ENCODE measurements around the gene TFEB.
A peak's percentile ranks its signal among the peaks of the same experiment; 100 is the strongest.

TFEB gene

DNA sequence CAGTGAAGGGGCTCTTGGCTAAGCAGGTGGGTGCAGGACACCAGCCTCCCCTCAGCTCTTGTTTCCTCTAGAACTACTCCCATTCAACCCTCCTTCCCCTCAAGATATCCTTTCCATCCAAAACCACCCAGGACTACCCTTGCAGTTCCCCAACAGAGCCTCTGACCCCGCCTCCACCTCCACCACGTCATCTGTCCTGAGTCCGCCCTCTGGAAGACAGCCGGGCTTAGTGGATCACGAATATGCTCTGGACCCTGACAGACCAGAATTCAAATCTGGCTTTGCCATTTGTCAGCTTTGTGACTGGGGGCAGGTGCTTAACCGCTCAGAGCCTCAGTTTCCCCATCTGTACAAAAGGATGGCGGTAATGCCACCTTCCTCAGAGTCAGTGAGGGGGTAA is 31.4 kb downstream of the TFEB start:
- Histone ChIP-seq H3K27ac (ENCODE audit: low read depth, low read length, severe bottlenecking) (no peak overlapping the region), H3K36me3 (ENCODE audit: control insufficient read depth, insufficient read depth, low read length) (no peaks in the 10 kb centered on the region), H3K9me3 (ENCODE audit: control insufficient read depth, low read length) (no peaks in the 10 kb centered on the region), H3K4me1 (ENCODE audit: control insufficient read depth, insufficient read depth, low read length, poor library complexity, severe bottlenecking) (peaks cover 30% of the 10 kb centered on the region), H3K4me3 (ENCODE audit: extremely low read depth, insufficient read depth, low read length, poor library complexity, severe bottlenecking) (no peak overlapping the region)
- 85 to 92% methylated on average over 7 of the region's 7 CpGs for WGBS, 2 experiments (ENCODE audit: insufficient coverage in 2 of 2)

DNA sequence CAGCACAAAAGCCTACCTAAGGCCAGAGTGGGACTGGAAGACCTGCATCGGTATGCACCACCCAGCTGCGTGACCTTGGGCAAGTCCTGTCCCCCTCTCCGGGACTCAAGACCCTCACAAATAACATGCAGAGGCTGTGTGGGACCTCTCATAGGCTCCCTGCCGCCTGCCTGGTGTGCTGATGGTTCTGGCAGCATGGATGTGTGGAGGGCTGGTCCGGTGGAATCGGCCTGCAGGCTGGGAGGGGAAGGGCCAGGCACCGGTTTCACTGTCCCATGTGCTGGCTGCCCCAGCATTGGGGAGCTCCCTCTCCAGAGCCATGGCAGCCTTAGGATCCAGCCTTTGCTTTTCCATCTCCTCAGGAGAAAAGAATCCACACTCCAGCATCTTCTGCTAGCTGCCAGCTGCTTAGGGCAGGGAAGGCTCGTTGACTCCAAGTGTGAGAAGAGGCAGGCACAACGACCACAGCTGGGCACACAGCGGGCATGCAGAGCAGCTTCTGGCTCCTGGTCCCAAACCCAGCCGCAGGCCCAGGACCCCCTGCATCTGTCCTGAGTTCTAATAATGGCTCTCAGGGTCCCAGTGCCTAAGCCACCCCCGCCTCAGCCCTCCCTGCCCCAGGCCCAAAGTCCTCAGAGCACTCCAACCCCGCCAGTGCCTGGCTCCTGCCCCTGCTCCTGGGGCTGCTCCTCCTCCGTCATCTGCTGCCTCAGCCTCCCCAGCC is 32.5 kb downstream of the TFEB start:
- no peak overlapping the region for H3K4me3 ChIP-seq (ENCODE audit: extremely low read depth, insufficient read depth, low read length, poor library complexity, severe bottlenecking)
- WGBS, 2 experiments (ENCODE audit: insufficient coverage in 2 of 2) = 81 to 89% methylated on average over 10 to 14 of the region's 14 CpGs
- no peaks in the 10 kb centered on the region for H3K36me3 ChIP-seq (ENCODE audit: control insufficient read depth, insufficient read depth, low read length)
- H3K4me1 ChIP-seq (ENCODE audit: control insufficient read depth, insufficient read depth, low read length, poor library complexity, severe bottlenecking) = peaks cover 37% of the 10 kb centered on the region
- no peak overlapping the region for H3K27ac ChIP-seq (ENCODE audit: low read depth, low read length, severe bottlenecking)
- H3K9me3 ChIP-seq (ENCODE audit: control insufficient read depth, low read length) = no peaks in the 10 kb centered on the region

DNA sequence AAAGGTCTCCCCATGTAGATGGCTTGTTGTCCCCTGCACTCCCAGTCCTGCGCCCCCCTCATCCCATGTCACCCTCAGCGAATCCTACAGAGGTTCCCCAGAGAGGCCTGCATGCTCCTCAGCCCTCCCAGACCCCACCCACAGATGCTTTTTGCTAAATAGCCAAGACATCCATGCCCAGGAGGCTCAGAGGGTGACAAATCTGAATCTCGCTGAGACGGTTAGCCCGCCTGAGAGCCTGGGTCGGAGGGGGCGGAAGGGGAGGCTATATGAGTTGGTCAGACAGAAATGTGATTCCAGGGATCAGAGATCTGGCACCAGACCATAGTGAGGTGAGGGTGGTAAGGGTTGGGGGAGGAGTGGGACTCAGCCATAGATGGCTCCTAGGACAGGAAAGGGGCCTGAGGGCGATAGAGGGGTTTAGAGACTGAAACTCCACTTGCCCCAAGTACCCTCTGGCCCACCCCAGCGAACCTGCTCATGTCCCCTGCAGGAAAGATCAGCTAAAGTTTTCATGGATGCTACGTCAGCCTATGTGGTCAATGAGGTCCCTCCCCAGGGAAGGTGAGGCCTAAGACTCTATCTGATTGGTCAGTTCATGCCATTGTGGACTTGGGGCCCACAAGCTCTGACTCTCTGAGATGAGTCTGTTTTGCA is 33.2 kb downstream of the TFEB start:
- no peaks in the 10 kb centered on the region for H3K36me3 ChIP-seq (ENCODE audit: control insufficient read depth, insufficient read depth, low read length)
- H3K9me3 ChIP-seq (ENCODE audit: control insufficient read depth, low read length) = no peaks in the 10 kb centered on the region
- H3K27ac ChIP-seq (ENCODE audit: low read depth, low read length, severe bottlenecking) = no peak overlapping the region
- peaks cover 37% of the 10 kb centered on the region for H3K4me1 ChIP-seq (ENCODE audit: control insufficient read depth, insufficient read depth, low read length, poor library complexity, severe bottlenecking)
- WGBS, 2 experiments (ENCODE audit: insufficient coverage in 2 of 2) = 97 to 99% methylated on average over 9 of the region's 10 CpGs
- no peak overlapping the region for H3K4me3 ChIP-seq (ENCODE audit: extremely low read depth, insufficient read depth, low read length, poor library complexity, severe bottlenecking)

DNA sequence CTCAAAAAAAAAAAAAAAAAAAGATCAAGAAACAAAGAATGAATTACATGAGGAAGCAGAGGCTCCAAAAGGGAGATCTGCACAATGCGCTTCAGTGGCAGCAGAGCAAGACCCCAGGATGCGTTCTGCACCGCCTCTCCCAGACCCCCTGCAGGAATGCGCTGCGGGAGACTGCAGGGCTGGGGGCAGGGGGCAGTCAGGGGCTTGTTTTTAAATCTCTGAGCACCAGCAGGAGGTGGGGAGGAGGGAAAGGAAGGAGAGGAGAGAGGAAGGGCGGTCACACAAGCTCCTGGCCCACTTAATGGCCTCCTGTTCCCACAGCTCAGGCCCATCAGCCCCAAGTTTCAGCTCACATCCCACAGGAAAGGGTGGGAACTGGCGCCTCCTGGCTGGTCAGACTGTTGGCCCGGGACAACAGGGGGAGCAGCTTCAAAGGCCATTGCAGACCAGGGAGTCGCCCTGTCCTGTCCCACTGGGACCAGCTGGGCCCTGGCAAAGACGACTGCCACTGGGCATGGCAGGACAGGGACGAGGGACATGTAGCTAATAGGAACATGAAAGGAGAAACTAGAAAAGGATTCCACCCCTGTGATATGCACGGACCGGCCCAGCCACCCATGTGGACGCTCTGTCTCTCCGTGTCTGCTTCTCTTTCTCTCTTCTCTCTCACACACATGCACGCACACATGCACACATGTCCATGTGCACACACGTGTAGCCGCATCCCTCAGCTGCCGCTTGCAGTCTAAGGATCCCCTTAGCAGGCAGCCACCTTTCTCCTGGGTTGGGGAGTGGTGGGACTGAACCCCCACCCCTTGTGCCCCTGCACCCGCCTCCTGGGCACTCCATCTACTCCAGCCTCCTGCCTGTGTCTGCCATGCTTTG is 34.7 kb downstream of the TFEB start:
- H3K4me3 ChIP-seq (ENCODE audit: extremely low read depth, insufficient read depth, low read length, poor library complexity, severe bottlenecking) = no peak overlapping the region
- peak overlapping the region; percentile 29 for H3K27ac ChIP-seq (ENCODE audit: low read depth, low read length, severe bottlenecking)
- H3K4me1 ChIP-seq (ENCODE audit: control insufficient read depth, insufficient read depth, low read length, poor library complexity, severe bottlenecking) = peaks cover 23% of the 10 kb centered on the region
- H3K9me3 ChIP-seq (ENCODE audit: control insufficient read depth, low read length) = no peaks in the 10 kb centered on the region
- 72 to 77% methylated on average over 12 to 14 of the region's 20 CpGs for WGBS, 2 experiments (ENCODE audit: insufficient coverage in 2 of 2)
- H3K36me3 ChIP-seq (ENCODE audit: control insufficient read depth, insufficient read depth, low read length) = no peaks in the 10 kb centered on the region

DNA sequence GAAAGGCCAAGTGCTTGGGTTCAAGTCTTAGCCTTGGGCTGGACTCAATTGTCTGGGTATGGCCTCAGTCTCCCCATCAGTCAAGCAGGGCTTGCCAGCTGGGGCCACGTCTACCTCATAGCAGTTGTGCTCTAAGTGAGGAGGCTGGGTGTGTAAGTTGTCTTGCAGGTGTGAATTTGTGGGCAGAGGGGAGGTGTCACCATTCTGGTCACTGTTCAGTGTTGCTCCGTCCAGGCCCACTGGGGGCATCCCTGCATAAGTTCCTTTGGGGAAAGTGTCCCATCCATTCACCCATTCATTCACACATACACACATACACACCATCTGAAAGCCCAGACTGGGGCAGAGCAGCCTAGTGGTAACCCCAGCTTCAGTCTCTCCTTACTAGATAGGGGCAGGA is 36.3 kb downstream of the TFEB start:
- H3K27ac ChIP-seq (ENCODE audit: low read depth, low read length, severe bottlenecking) = peak overlapping the region; percentile 42
- no peaks in the 10 kb centered on the region for H3K36me3 ChIP-seq (ENCODE audit: control insufficient read depth, insufficient read depth, low read length)
- no peaks in the 10 kb centered on the region for H3K9me3 ChIP-seq (ENCODE audit: control insufficient read depth, low read length)
- no peak overlapping the region for H3K4me3 ChIP-seq (ENCODE audit: extremely low read depth, insufficient read depth, low read length, poor library complexity, severe bottlenecking)
- peaks cover 23% of the 10 kb centered on the region for H3K4me1 ChIP-seq (ENCODE audit: control insufficient read depth, insufficient read depth, low read length, poor library complexity, severe bottlenecking)
- 88 to 100% methylated on average over 1 to 2 of the region's 2 CpGs for WGBS, 2 experiments (ENCODE audit: insufficient coverage in 2 of 2)

DNA sequence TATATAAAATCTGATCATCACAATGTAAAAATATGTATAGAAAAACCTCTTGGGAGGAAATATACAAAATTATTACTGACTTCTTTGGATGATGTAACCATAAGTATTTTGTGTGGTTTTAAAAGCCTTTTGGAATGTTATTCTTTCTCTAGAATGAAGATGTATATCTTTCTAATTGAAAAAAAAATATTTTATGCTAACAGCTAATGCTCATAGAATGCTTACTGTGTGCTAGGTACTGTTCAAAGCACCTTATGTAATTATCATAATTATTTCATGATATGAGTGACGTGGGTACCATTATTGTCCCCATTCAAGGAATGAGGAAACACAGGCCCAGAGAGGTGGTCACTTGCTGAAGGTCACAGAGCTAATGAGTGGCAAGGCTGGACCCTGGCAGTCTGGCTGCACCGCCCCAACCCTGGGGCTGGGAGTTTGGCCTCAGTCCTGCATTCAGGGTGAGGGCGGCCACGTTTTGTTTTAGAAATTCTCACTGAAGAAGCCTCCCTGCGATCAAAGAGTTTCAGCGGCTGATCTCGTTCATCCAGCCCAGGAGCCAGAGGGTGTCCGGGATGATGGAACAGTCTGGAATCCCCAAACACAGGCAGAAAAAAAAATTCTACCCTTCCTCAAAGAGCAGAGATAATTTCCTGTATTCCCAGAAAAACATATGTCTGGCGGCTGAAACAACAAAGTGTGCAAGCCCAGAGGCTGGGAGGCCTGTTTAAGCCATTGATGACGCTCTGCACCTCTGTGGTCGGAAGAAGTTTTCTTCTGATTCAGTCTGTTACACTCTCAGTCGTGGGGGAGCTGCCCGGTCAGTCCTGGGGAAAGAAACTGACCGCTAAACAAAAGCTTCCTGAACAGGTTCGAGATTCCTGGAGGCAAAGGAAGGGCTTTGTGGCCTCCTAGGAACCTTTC is 37.3 kb downstream of the TFEB start:
- Histone ChIP-seq H3K4me3 (ENCODE audit: extremely low read depth, insufficient read depth, low read length, poor library complexity, severe bottlenecking) (no peak overlapping the region), H3K9me3 (ENCODE audit: control insufficient read depth, low read length) (no peaks in the 10 kb centered on the region), H3K36me3 (ENCODE audit: control insufficient read depth, insufficient read depth, low read length) (no peaks in the 10 kb centered on the region), H3K4me1 (ENCODE audit: control insufficient read depth, insufficient read depth, low read length, poor library complexity, severe bottlenecking) (peaks cover 23% of the 10 kb centered on the region), H3K27ac (ENCODE audit: low read depth, low read length, severe bottlenecking) (peak overlapping the region; percentile 42)
- 83 to 84% methylated on average over 13 to 14 of the region's 15 CpGs for WGBS, 2 experiments (ENCODE audit: insufficient coverage in 2 of 2)

DNA sequence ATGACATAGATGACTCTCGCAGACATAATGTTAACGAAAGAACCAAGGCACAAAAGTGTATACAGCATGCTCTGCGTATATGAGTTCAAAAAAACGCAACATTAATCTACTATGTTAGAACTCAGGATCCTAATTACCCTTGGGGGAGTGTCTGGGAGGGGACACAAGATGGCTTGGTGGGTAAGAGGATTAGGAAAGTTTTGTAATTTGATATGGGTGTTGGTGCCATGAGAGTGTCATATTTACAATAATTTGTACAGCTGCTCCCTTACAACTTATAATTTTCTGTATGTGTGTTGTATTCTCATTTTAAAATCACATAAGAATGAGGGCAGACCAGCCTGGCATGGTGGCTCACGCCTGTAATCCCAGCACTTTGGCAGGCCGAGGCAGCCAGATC is 38.6 kb downstream of the TFEB start:
- WGBS, 2 experiments (ENCODE audit: insufficient coverage in 2 of 2) = 88 to 93% methylated on average over 4 to 5 of the region's 6 CpGs
- Histone ChIP-seq H3K27ac (ENCODE audit: low read depth, low read length, severe bottlenecking) (no peak overlapping the region), H3K4me3 (ENCODE audit: extremely low read depth, insufficient read depth, low read length, poor library complexity, severe bottlenecking) (no peak overlapping the region), H3K36me3 (ENCODE audit: control insufficient read depth, insufficient read depth, low read length) (no peaks in the 10 kb centered on the region), H3K4me1 (ENCODE audit: control insufficient read depth, insufficient read depth, low read length, poor library complexity, severe bottlenecking) (peaks cover 23% of the 10 kb centered on the region), H3K9me3 (ENCODE audit: control insufficient read depth, low read length) (no peaks in the 10 kb centered on the region)

DNA sequence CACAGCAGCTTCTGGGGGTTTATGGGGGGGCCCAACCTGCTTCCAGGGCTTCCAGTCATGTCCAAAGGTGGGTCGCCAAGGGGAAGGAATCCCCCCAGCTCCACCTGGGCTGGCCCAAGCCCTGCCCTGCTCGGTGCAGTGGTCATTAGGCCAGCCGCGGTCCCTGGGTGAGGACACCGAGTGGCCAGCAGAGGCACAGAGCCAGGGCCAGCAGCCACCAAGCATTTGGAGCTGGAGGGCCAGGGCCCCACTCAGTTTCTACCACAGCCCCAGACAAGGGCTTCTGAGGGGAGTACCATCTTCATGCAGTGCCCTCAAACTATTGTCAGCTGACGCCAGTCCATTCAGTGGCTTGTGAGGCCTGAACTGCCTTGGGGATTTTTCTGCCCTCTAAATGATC is 39.6 kb downstream of the TFEB start:
- Histone ChIP-seq H3K9me3 (ENCODE audit: control insufficient read depth, low read length) (no peaks in the 10 kb centered on the region), H3K27ac (ENCODE audit: low read depth, low read length, severe bottlenecking) (no peak overlapping the region), H3K4me3 (ENCODE audit: extremely low read depth, insufficient read depth, low read length, poor library complexity, severe bottlenecking) (no peak overlapping the region), H3K36me3 (ENCODE audit: control insufficient read depth, insufficient read depth, low read length) (no peaks in the 10 kb centered on the region), H3K4me1 (ENCODE audit: control insufficient read depth, insufficient read depth, low read length, poor library complexity, severe bottlenecking) (peaks cover 19% of the 10 kb centered on the region)
- 79 to 94% methylated on average over 3 to 5 of the region's 6 CpGs for WGBS, 2 experiments (ENCODE audit: insufficient coverage in 2 of 2)

DNA sequence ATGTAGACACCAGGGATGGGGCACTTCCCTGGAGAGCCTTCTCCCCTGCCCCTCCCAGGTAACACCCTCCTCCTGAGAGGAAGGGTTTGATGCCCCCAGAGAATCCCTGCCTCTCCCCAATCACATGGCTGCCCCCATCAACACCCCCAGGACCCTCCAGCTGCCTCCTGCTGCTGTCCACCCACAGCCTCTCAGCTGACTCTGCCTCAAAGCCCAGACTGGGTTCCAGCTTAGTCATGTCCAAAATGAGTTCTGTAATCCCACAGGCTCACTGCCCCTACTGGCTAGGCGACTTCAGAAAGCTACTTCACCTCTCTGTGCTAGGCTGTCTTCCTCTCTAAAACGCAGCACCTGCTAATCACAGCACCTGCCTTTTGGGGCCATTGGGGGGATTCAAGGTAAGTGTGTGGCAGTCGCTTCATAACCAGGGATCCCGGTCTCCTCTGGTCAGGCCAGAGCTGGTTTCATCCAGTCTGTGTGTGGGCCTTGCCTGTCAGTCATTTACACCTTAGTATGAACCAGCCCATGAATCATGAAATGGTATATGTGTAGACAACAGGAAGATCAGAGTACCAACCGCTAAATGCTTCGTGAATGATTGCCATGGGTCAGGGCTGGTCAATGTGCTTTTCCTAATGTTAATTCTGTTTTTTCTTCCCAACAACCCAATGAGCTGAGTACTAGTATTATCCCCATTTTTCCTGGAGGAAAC is 40.4 kb downstream of the TFEB start:
- Histone ChIP-seq H3K9me3 (ENCODE audit: control insufficient read depth, low read length) (no peaks in the 10 kb centered on the region), H3K27ac (ENCODE audit: low read depth, low read length, severe bottlenecking) (no peak overlapping the region), H3K4me3 (ENCODE audit: extremely low read depth, insufficient read depth, low read length, poor library complexity, severe bottlenecking) (no peak overlapping the region), H3K4me1 (ENCODE audit: control insufficient read depth, insufficient read depth, low read length, poor library complexity, severe bottlenecking) (peaks cover 12% of the 10 kb centered on the region), H3K36me3 (ENCODE audit: control insufficient read depth, insufficient read depth, low read length) (no peaks in the 10 kb centered on the region)
- 88 to 100% methylated on average over 4 of the region's 6 CpGs for WGBS, 2 experiments (ENCODE audit: insufficient coverage in 2 of 2)

Data from mesodermal cell (in vitro differentiated cells).